Ishikawa (cell line): ENCODE measurements around the gene PADI2.

Experiments used
- CREB1 ChIP-seq: IDR thresholded peaks from 2 replicates; pipeline ENCODE4 v1.6.1; 2012; ENCODE audit warnings: low read depth
- MAX ChIP-seq: IDR thresholded peaks from 2 replicates; pipeline ENCODE4 v1.6.1; 2012
- REST ChIP-seq: IDR thresholded peaks from 2 replicates; pipeline ENCODE4 v1.6.1; 2012; ENCODE audit warnings: low read depth, mild to moderate bottlenecking

DNA sequence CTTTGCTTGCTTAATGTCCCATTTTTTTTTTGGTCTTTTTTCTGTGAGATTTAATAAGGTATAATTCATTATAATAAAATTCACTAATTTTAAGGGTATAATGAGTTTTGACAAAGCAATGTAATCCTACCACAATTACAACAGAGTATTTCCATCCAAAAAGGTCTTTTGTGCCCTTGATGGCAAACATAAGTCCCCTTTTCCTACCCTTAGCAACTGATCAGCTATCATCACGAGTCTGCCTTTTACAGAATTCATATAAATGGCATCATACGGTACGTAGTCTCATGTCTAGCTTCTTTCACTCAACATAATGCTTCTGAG, 73.0 kb downstream of the PADI2 start:
- no peak for TF ChIP-seq MAX
- no peak for TF ChIP-seq CREB1
- TF ChIP-seq REST: no peak
